ENCODE measurements around the gene FASTK.

The FASTK gene

GRCh38 chr7:151080067-151080521 lies 515 bp downstream of the FASTK start:
- DNase-seq = no peak

- DNase-seq = no peak
Measured at GRCh38 chr7:151079199-151079910, 1.3 kb downstream of the FASTK start.

GRCh38 chr7:151078233-151079040 lies 2.2 kb downstream of the FASTK start:
- DNase-seq = no peak

- no peak for DNase-seq
Measured at GRCh38 chr7:151077705-151078232, 2.8 kb downstream of the FASTK start.

- no peak for DNase-seq
Measured at GRCh38 chr7:151076863-151077704, 3.5 kb downstream of the FASTK start.

GRCh38 chr7:151075978-151076426 lies 4.6 kb downstream of the FASTK start:
- no peak for DNase-seq

GRCh38 chr7:151075662-151075971 lies 5.0 kb downstream of the FASTK start:
- no peak for DNase-seq

- DNase-seq = no peak
Measured at GRCh38 chr7:151074817-151075661, 5.6 kb downstream of the FASTK start.

GRCh38 chr7:151073990-151074389 lies 6.6 kb downstream of the FASTK start:
- no peak for DNase-seq

- DNase-seq = no peak
Measured at GRCh38 chr7:151071032-151071866, 9.4 kb downstream of the FASTK start.

- DNase-seq = no peak
Measured at GRCh38 chr7:151070574-151070960, 10.0 kb downstream of the FASTK start.

- DNase-seq = no peak
Measured at GRCh38 chr7:151069841-151070573, 10.6 kb downstream of the FASTK start.

- no peak for DNase-seq
Measured at GRCh38 chr7:151068069-151068773, 12.4 kb downstream of the FASTK start.

- no peak for DNase-seq
Measured at GRCh38 chr7:151066273-151066974, 14.2 kb downstream of the FASTK start.

- no peak for DNase-seq
Measured at GRCh38 chr7:151065516-151065915, 15.1 kb downstream of the FASTK start.

GRCh38 chr7:151064993-151065392 lies 15.6 kb downstream of the FASTK start:
- DNase-seq = no peak

GRCh38 chr7:151064454-151064853 lies 16.2 kb downstream of the FASTK start:
- DNase-seq = no peak

- no peak for DNase-seq
Measured at GRCh38 chr7:151063212-151063561, 17.4 kb downstream of the FASTK start.

Data from stimulated activated naive CD4-positive, alpha-beta T cell (primary cell).